PC-9 (cell line): ENCODE measurements around the gene GCDH. TPM values are rescaled to one million over a fixed set of nuclear protein-coding genes. Genes with fewer than 3 reads are reported as not detected.

Source experiments
- BruUV-seq: library from RNA; stranded (reverse); fragments of 400-500 nt; replicated peaks from 2 replicates; lab custom pipeline; 2021; lab: Mats Ljungman, UMichigan
- CTCF ChIA-PET: fragments of 300-600 bp; sonication (Branson Sonifier 250); formaldehyde crosslinking; loops from one replicate; lab custom pipeline; 2022; ENCODE audit warnings: antibody characterized with exemption; lab: Charles Lee
- POLR2A ChIA-PET: fragments of 300-600 bp; sonication (Branson Sonifier 250); formaldehyde crosslinking; loops from one replicate; lab custom pipeline; 2022; ENCODE audit warnings: antibody characterized with exemption; ENCODE audit not compliant: unreplicated experiment; lab: Charles Lee
- DNase-seq, 2 experiments: peaks; one replicate each; pipeline versions ENCODE4 v3.0.0 to v3.0.0-alpha.2; 2015 to 2022; ENCODE audit warnings: mixed read lengths in 1 of 2
- H2AFZ ChIP-seq: fragments of 200-600 bp; sonication (generic); 2 replicates; pipeline ENCODE4 v1.8.1; 2017; ENCODE audit warnings: antibody characterized with exemption
- H3F3A ChIP-seq: fragments of 200-600 bp; sonication (generic); 2 replicates; pipeline ENCODE4 v1.8.1; 2017; ENCODE audit warnings: antibody characterized with exemption, mild to moderate bottlenecking, low read depth; ENCODE audit not compliant: insufficient read depth
- H3K27ac ChIP-seq: fragments of 200-600 bp; sonication (generic); 2 replicates; pipeline ENCODE4 v1.6.1; 2016; ENCODE audit warnings: mixed run types
- H3K27me3 ChIP-seq: fragments of 200-600 bp; sonication (generic); 2 replicates; pipeline ENCODE4 v1.6.1; 2016; ENCODE audit warnings: low read depth, mixed run types; ENCODE audit not compliant: insufficient read depth
- H3K36me3 ChIP-seq: fragments of 200-600 bp; sonication (generic); 2 replicates; pipeline ENCODE4 v1.6.1; 2016; ENCODE audit warnings: low read depth, mixed run types
- H3K4me1 ChIP-seq: fragments of 200-600 bp; sonication (generic); replicated peaks from 2 replicates; pipeline ENCODE4 v1.6.1; 2016; ENCODE audit warnings: mixed run types; ENCODE audit not compliant: insufficient read depth
- H3K4me2 ChIP-seq: fragments of 200-600 bp; sonication (generic); 2 replicates; pipeline ENCODE4 v1.6.1; 2017; ENCODE audit warnings: mixed run types
- H3K4me3 ChIP-seq: fragments of 200-600 bp; sonication (generic); 2 replicates; pipeline ENCODE4 v1.6.1; 2016; ENCODE audit warnings: mixed run types
- H3K79me2 ChIP-seq: fragments of 200-600 bp; sonication (generic); 2 replicates; pipeline ENCODE4 v1.6.1; 2017; ENCODE audit warnings: low read depth, mixed run types
- H3K9me2 ChIP-seq: fragments of 200-600 bp; sonication (generic); 2 replicates; pipeline ENCODE4 v1.8.1; 2017; ENCODE audit warnings: mild to moderate bottlenecking; ENCODE audit not compliant: insufficient read depth
- H3K9me3 ChIP-seq: fragments of 200-600 bp; sonication (generic); 2 replicates; pipeline ENCODE4 v1.8.1; 2016; ENCODE audit warnings: low read depth; ENCODE audit not compliant: insufficient read depth
- H4K20me1 ChIP-seq: fragments of 200-600 bp; sonication (generic); 2 replicates; pipeline ENCODE4 v1.8.1; 2017; ENCODE audit not compliant: insufficient read depth
- EZH2 ChIP-seq: fragments of 200-600 bp; sonication (generic); IDR thresholded peaks from 2 replicates; pipeline ENCODE4 v1.8.0; 2017; ENCODE audit warnings: antibody characterized with exemption, low read depth
- intact Hi-C: fragments of 100-400 bp; cut with micrococcal nuclease; formaldehyde crosslinking; loops from one replicate; pipeline ENCODE4 v1.10.0; 2022; ENCODE audit not compliant: unreplicated experiment
- total RNA-seq: library from RNA; stranded (reverse); gene quantifications from 2 replicates; pipeline ENCODE4 v1.2.3, GENCODE V29; 2021
- TF ChIP-seq, protein P1 (sequence below): fragments of 200-600 bp; sonication (generic); conservative IDR thresholded peaks from 2 replicates; pipeline ENCODE4 v1.6.1; 2017; ENCODE audit warnings: mixed run types, antibody characterized with exemption, mild to moderate bottlenecking, moderate library complexity

GCDH gene
- total RNA-seq, 1 experiment from 2014 or later = 23.2 TPM

DNA sequence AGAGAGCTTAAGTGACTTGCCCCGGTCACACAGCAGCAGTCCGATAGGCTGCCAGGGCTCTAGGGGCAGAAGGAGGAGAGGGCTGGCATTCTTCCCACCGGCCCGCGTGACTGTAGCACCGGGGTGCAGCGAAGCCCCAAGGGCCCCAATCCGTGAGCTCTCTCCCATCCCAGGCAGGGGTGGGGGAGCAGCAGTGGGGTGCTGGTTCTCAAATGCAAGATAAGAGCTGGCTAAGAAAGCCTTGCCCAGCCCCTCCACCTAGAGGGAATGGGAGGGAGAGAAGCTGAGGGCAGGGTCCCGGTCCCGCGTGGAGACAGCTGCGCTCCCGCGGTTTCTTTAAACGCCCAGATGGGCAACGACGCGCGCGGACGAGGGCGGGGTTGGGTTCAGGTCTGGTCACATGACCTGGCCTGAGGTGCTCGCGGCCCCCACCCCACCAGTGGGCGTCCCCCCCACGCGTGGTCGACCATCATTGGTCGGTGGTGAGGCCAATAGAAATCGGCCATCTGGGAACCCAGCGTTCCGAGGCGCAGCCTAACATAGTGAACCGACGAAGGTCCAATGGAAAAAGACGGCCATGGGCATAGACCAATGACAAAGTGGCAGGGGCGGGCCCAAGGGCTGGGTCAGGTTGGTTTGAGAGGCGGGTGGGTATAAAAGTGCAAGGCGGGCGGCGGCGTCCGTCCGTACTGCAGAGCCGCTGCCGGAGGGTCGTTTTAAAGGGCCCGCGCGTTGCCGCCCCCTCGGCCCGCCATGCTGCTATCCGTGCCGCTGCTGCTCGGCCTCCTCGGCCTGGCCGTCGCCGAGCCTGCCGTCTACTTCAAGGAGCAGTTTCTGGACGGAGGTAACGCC is 47.2 kb downstream of the GCDH start, which contains the start of gene CALR:
TSS of gene CALR (plus strand) at position 683 of the 852 bp plus-strand sequence. CDS start at position 754, 71 bp downstream.
- H3K36me3 ChIP-seq = peaks cover 31% of the 10 kb centered on the region
- ChIA-PET CTCF (interaction anchor here (0.6 to 1.1 kb wide), 3 partner anchors 27 to 194 kb away, joined by 3 to 8 read pairs (median 4); partner anchors contain the start of gene DNASE2), POLR2A (interaction anchor here (0.5 to 1.0 kb wide), 7 partner anchors 8 to 529 kb away, joined by 3 to 5 read pairs (median 4); partner anchors contain the start of genes GCDH and RAD23A)
- H3K79me2 ChIP-seq = peaks cover 39% of the 10 kb centered on the region
- peak within 1 kb of the TSS; percentile 68 for H3K27ac ChIP-seq
- peak within 1 kb of the TSS; percentile 95 for H3K4me2 ChIP-seq
- no peaks in the 10 kb centered on the region for H3K9me2 ChIP-seq
- DNase-seq = peak; percentile 98 to 99
- TF ChIP-seq, protein P1, sequence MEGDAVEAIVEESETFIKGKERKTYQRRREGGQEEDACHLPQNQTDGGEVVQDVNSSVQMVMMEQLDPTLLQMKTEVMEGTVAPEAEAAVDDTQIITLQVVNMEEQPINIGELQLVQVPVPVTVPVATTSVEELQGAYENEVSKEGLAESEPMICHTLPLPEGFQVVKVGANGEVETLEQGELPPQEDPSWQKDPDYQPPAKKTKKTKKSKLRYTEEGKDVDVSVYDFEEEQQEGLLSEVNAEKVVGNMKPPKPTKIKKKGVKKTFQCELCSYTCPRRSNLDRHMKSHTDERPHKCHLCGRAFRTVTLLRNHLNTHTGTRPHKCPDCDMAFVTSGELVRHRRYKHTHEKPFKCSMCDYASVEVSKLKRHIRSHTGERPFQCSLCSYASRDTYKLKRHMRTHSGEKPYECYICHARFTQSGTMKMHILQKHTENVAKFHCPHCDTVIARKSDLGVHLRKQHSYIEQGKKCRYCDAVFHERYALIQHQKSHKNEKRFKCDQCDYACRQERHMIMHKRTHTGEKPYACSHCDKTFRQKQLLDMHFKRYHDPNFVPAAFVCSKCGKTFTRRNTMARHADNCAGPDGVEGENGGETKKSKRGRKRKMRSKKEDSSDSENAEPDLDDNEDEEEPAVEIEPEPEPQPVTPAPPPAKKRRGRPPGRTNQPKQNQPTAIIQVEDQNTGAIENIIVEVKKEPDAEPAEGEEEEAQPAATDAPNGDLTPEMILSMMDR = no peak
- no peak for TF ChIP-seq EZH2
- peak within 1 kb of the TSS; percentile 99 for H3K4me3 ChIP-seq
- H2AFZ ChIP-seq = peak within 1 kb of the TSS; percentile 92
- peaks cover 16% of the 10 kb centered on the region for H4K20me1 ChIP-seq
- intact Hi-C loops = loop anchor here (2.0 kb wide), 1 partner anchor 47 kb away; the partner anchor contains the start of gene GCDH
- BruUV-seq = no TSS peak
- H3K4me1 ChIP-seq = peaks cover 23% of the 10 kb centered on the region
- H3K27me3 ChIP-seq = no peaks in the 10 kb centered on the region
- peaks cover 37% of the 10 kb centered on the region for H3F3A ChIP-seq
- H3K9me3 ChIP-seq = no peaks in the 10 kb centered on the region

DNA sequence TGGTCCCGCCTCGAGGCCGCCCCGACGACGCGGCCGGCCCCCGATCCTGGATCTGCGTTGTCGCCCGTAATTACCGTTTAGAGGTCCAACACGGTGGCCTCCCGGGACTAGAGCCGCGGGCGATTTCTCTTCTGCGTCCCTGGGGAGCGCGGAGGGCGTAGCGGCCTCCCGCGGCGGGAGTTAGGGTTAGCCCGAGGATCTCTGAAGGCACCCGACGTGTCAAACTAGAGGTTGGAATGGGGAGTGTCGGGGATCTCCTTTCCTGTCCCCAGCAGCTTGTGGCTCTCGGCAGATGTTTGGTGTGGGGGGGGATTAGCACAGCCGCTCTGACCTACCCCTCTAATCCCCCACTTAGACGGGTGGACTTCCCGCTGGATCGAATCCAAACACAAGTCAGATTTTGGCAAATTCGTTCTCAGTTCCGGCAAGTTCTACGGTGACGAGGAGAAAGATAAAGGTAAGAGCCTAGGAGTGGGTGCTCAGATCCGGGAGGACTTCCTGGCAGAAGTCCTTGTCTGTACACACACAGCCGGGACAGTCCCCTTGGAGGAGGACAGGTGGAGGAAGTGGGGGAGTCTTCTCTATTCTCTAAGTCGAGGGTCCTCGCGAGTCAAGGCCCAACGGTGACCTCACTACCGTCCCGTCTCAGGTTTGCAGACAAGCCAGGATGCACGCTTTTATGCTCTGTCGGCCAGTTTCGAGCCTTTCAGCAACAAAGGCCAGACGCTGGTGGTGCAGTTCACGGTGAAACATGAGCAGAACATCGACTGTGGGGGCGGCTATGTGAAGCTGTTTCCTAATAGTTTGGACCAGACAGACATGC is 48.0 kb downstream of the GCDH start:
- ChIA-PET POLR2A (interaction anchor here (1.0 kb wide), 1 partner anchor 49 kb away, joined by 4 read pairs; no protein-coding TSS in a partner anchor), CTCF (no interaction called here)
- Histone ChIP-seq H3K4me3 (peak overlapping the region; percentile 99), H3K36me3 (peaks cover 36% of the 10 kb centered on the region), H3K4me2 (peak overlapping the region; percentile 92), H3K9me2 (no peaks in the 10 kb centered on the region), H3K9me3 (no peaks in the 10 kb centered on the region), H4K20me1 (peaks cover 19% of the 10 kb centered on the region), H3F3A (peaks cover 46% of the 10 kb centered on the region), H3K27me3 (no peaks in the 10 kb centered on the region), H2AFZ (peak overlapping the region; percentile 40; the same call in 1 of the 2 replicates), H3K27ac (peak overlapping the region; percentile 68), H3K79me2 (peaks cover 35% of the 10 kb centered on the region), H3K4me1 (peaks cover 20% of the 10 kb centered on the region)
- intact Hi-C loops = loop anchor here (2.0 kb wide), 1 partner anchor 48 kb away; the partner anchor contains the start of gene GCDH
- TF ChIP-seq, protein P1 = peak; percentile 50; the same call in 1 of the 2 replicates
- no peak for TF ChIP-seq EZH2
- peak in 1 of 2 experiments; percentile 56 for DNase-seq
- BruUV-seq = TSS peak; percentile 67

DNA sequence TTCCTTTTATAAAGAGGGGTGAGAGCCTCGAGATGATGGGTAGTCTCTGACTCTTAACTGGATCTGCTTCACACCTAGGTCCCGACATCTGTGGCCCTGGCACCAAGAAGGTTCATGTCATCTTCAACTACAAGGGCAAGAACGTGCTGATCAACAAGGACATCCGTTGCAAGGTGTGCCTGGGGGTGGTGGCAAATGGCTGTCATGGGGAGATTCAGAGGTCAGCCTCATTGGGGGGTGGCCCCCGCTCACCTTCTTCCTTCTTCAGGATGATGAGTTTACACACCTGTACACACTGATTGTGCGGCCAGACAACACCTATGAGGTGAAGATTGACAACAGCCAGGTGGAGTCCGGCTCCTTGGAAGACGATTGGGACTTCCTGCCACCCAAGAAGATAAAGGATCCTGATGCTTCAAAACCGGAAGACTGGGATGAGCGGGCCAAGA is 49.0 kb downstream of the GCDH start:
- no TSS peak for BruUV-seq
- no peaks in the 10 kb centered on the region for H3K27me3 ChIP-seq
- H3K36me3 ChIP-seq = peaks cover 36% of the 10 kb centered on the region
- H3K9me3 ChIP-seq = no peaks in the 10 kb centered on the region
- peak overlapping the region; percentile 99; the same call in 1 of the 2 replicates for H3K4me3 ChIP-seq
- H3K27ac ChIP-seq = no peak overlapping the region
- CTCF ChIA-PET = no interaction called here
- no peak overlapping the region for H2AFZ ChIP-seq
- H3K4me2 ChIP-seq = peak overlapping the region; percentile 92
- POLR2A ChIA-PET = no interaction called here
- H3K4me1 ChIP-seq = peaks cover 24% of the 10 kb centered on the region
- peaks cover 19% of the 10 kb centered on the region for H4K20me1 ChIP-seq
- intact Hi-C loops = loop anchor here (2.0 kb wide), 1 partner anchor 49 kb away; the partner anchor contains the start of gene GCDH
- H3F3A ChIP-seq = peaks cover 56% of the 10 kb centered on the region
- no peak for TF ChIP-seq EZH2
- TF ChIP-seq, protein P1 = no peak
- no peaks in the 10 kb centered on the region for H3K9me2 ChIP-seq
- peaks cover 35% of the 10 kb centered on the region for H3K79me2 ChIP-seq
- DNase-seq = no peak
